NK-92 (cell line): Measurements from ENCODE around the gene SNTA1.
A peak's percentile ranks its signal among the peaks of the same experiment; 100 is the strongest.
"Not testable (repeated sequence)": the region's sequence is repeated elsewhere in the genome, so short reads cannot be mapped to it uniquely, and the experiment has no call there.

ENCODE experiments used
- DNase-seq: peaks from one replicate; lab custom pipeline; 2025; ENCODE audit not compliant: unreplicated experiment; lab: John Stamatoyannopoulos, UW

The SNTA1 gene

GRCh38 chr20:33433465-33434234, 9.9 kb downstream of the SNTA1 start:
- DNase-seq, result no peak

DNA sequence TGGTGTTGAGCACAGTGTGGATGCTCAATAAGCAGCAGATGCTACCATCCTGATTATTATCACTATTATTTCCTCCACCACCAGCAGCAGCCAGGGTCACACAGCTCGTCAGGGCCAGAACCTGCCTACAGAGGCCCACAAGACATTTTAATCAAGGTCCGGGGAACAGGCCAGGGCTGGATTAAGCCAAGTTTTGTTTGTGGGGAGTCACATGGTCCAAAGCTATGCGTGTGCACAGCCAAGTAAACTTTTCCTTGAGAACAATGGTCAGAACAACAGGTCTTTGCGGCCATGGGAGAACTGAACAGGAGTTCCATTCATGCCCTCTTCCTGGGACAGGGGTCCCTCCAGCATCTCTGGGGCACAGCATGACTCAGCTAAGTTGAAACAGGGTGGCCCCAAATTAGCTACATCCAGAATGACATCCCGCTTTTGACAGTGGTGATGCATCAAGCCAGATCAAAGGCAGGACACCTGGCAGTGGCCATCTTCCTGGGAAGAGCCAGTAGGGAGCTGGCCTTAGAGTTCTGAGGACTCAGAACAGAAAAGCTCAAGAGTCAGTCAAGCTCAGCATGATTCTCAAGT, 11.7 kb downstream of the SNTA1 start:
- DNase-seq, result no peak

DNA sequence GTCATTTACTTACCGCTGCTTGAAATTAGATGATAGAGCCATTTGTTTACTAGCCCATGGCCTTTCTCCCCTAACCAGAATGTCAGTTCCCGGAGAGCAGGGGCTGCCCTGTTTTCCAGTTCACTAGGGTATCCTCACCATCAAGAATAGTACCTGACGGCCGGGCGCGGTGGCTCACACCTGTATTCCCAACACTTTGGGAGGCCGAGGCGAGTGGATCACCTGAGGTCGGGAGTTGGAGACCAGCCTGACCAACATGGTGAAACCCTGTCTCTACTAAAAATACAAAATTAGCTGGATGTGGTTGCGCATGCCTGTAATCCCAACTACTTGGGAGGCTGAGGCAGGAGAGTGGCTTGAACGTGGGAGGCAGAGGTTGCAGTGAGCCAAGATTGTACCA, 19.7 kb downstream of the SNTA1 start:
- DNase-seq, result not testable (repeated sequence)

GRCh38 chr20:33423141-33423834, 20.3 kb downstream of the SNTA1 start:
- DNase-seq, result no peak

DNA sequence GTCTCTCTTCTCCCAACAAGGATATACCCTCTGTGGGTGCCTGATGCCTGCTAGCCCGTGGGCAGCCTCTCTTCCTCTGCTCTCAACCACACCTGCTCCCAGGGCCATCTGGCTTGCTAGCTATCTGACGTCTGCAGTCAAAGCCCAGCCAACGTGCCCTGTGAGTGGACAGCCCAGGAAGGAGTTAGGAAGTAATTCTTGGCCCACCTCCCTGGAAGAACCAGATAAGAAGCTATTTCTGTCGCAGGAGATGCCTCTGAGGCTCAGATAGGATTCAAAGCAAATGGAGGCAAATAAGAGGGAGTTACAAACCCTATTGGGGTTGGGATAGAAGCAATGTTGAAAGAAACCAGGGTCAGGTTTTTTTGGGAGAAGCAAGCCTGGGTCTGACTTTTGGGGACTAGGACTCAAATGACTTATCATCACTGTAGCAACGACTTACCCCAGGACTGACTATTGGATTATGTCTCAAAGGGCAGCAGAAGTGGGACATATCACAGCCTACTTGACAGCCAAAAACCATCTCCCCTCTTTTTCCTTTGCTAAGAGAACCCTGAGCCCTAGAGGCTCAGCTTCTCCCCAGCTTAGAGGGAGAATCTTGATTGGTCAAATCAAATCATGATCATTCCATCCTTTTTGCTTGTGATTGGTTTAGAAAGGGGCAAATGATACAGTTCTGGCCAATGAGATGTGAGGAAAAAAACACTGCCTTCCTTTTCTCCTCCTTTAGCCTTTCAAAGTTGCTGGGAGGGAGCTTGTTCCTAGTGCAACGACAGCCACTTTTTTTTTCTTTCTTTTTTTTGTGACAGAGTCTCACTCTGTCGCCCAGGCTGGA, 24.2 kb downstream of the SNTA1 start:
- no peak for DNase-seq

- DNase-seq, result no peak
These were observed 25.5 kb downstream of the SNTA1 start for GRCh38 chr20:33418033-33418432.

DNA sequence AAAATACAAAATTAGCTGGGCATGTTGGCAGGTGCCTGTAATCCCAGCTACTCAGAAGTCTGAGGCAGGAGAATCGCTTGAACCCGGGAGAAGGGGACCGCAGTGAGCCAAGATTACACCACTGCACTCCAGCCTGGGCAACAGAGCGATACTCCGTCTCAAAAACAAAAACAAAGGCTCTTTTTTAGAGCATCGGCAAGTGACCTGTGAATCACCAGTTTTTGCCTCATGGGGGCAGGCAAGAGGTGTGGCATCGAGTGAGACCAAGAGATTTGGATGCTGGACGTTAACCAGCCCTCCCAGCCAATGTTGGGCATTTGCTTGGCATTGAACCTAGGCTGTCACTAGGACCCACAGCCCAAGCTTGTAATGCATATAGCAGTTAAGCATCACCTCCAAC, 27.6 kb downstream of the SNTA1 start:
- DNase-seq, result no peak

DNA sequence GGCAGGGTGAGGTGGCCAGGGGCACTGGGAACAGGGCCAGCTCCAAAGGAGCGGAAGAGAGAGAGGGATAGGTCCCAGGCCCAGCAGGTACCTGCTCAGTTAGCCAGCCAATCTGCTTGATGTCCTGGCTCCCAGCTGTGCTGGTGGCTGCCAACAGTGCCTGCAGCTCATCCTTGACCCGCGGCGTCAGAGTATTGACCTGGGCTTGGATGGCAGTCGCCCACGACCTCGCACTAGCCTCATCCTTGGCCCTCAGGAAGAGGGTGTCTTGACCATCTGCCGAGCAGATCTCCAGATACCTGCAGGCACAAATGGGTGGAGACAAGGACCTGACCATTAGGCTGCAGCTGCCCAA, 31.1 kb downstream of the SNTA1 start:
- no peak for DNase-seq

DNA sequence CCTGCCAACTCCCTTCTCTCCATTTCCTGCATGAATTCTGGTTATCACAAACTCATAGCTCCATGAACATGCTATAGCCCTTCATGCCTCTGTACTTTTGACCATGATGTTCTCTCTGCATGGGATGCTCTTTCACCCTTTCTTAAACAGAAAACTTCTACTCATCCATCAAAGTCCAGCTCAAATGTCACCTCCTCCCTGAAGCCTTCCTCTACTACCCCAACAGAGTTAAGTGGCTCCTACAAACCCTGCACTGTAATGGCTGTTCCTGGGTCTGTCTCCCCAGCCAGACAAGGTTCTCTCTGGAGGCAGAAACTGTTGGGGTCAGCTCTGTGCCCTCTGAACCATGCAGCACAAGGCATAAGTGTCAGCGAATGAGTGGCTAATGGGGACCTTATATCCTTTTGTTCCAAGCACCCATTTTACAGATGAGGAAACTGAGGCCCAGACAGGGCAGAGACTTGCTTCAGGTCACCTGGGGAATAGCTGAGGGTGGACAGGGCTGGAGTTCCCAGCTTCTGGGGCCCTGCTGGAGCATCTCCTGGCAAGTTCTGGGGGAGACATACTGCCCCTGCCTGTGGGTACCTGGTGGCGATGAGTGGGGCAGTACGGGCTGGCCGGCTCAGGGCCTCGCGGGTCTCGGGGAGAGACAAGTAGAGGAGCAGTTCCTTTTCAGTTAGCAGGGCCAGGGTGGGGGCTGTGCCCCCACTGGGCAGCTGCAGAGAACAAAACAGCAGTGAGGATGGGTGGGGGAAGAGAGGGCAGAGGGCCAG, 31.7 kb downstream of the SNTA1 start:
- no peak for DNase-seq

DNA sequence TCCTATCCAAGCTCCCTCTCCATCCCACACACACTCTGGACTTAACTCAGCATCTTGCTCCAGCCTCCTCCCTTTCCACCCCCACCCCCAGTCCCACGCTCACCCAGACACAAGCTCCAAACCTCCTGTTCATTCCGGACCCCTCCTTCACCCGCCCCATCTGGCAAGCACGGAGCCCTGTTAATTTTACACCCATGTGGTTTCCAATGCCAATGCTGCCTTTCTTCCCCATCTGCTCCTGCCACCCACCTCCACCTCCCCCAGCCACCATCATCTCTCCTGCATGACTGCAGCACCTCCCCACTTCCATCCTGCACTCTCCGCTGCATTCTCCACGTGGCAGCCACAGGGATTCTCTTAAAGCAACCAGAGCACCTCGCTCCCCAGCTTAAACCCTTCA, 32.3 kb downstream of the SNTA1 start:
- DNase-seq, result no peak

GRCh38 chr20:33410081-33410742, 33.4 kb downstream of the SNTA1 start:
- DNase-seq, result no peak

GRCh38 chr20:33408716-33409654, 34.6 kb downstream of the SNTA1 start:
- no peak for DNase-seq

- DNase-seq, result no peak
These were observed 35.2 kb downstream of the SNTA1 start for GRCh38 chr20:33408313-33408712.

GRCh38 chr20:33407796-33408195, 35.8 kb downstream of the SNTA1 start:
- DNase-seq, result no peak

DNA sequence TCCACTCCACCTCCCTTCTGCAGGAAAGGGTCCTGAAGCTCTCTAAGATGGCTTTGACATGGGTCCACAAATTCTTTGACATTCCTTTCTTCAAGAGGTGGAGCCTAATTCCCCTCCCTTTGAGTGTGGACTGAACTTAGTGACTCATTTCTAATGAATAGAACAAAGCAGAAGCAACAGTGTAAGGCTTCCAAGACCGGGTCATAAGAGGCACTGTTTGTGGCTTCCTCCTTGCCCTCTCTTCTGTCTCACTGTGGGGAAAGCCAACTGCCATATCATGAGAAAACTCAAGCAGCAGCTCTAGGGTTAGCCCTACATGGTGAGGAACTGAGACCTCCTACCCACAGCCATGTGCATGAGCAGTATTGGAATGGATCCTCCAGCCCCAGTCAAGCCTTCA, 36.3 kb downstream of the SNTA1 start:
- no peak for DNase-seq

- no peak for DNase-seq
These were observed 39.3 kb downstream of the SNTA1 start for GRCh38 chr20:33404281-33404680.

DNA sequence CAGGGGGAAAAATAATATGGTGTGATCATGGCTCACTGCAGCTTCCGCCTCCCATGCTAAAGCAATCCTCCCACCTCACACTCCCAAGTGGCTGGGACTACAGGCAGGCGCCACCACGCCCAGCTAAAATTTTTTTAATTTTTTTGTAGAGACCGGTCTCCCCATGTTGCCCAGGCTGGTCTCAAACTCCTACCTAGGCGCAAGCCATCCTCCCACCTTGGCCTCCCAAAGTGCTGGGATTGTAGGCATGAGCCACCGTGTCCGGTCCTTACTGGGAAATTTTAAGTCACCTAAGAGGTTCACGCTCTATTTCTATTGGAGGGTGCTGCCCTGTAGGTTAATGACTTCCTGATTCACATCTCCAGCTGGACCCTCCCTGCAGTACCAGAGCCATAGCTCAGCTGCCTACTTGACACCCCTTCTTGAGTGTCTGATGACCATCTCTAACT, 41.6 kb downstream of the SNTA1 start:
- no peak for DNase-seq

DNA sequence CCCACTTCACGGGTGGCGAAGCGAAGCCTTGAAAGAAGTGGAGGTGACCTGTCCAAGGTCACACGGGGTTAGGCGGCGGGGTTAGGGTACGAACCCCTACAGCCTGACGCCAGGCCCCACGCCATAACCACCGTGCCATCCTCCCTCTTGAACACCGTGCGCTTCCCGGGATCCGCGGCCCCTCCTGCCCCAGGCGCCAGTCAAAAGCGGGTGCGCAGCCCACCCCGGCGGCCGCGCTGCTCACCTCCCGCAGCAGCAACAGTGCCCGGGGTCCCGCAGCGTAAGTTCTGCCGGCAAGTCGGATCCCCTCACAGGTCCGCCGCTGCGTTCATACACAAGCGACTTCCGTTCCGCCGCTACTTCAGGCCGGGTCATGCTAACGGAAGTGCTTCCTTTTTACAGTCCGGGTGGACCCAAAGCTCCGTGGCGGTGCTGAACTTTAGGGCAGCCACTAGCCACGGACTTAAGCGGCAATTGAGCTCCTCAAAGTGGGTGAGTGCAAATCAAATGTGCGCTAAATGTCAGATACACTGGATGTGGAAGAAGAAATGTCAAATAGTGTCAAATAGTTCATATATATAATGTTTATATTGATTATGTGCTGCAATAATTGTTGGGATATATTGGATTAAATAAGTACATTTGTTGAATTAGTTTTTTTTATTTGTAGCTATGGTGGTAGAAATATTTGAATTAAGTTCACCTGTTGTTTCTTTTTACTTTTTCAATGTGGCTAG, 42.2 kb downstream of the SNTA1 start, which contains the start of gene CDK5RAP1:
Gene CDK5RAP1, minus strand, starts transcription at position 336 of the 737 bp plus-strand sequence. CDS start 4,455 bp downstream, outside the sequence.
- peak; percentile 46 for DNase-seq
